DOHH2 (cell line): ENCODE results near the gene CENPU.

Source experiments
- EZH2phosphoT487 ChIP-seq: fragments of 200-600 bp; sonication (generic); IDR thresholded peaks from 2 replicates; pipeline ENCODE4 v1.6.1; 2017; ENCODE audit warnings: borderline replicate concordance, mild to moderate bottlenecking, antibody characterized with exemption, low read length, moderate library complexity, mixed read lengths
- TF ChIP-seq, protein P1 (sequence below): fragments of 200-600 bp; sonication (generic); IDR thresholded peaks from one replicate; pipeline ENCODE4 v1.5.1; 2014; ENCODE audit warnings: antibody characterized with exemption, mild to moderate bottlenecking, low read depth, low read length; ENCODE audit not compliant: poor library complexity, severe bottlenecking

DNA sequence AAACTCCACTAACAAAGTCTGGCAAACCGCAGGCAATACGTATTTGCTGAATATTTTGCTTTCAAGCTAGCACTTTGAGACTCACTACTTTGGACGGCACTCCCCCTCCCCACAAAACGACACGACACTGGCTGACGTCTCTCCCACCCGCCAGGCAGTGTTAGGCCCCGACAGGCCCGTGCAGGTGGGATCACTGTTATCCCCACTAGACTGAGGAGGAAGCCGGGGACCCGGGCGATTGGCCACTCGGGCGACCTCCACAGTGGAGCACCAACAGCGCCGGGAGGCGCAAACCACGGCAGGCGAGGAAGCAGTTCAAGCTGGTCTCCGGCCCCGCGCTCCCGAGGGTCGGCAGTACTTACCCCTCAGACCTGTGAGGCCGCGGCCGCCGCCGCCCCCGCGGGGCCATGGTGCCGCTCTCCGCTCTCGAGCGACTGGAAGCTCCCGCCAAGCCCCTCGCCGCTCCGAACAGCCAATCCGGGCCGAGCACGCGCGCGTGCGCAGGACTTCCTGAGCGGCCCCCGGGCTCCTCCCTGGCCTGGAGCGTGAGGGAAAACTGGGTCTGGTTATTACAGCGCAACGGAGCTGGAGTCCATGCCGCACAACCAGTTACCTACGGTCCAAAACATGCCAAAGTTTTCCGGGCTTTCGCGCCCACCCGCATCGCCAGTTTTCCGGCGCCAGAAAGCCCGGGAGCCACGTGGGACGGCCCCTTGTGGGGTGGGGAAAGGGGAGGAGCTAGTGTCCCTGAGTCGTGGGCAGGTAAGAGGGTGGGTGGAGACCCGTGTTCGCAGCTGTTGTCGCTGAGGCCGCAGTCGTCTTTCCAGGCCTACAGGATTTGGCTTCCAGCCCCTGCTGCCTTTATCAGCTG lies at the start of gene CENPU:
- TF ChIP-seq EZH2phosphoT487, result no peak
- TF ChIP-seq, protein P1, sequence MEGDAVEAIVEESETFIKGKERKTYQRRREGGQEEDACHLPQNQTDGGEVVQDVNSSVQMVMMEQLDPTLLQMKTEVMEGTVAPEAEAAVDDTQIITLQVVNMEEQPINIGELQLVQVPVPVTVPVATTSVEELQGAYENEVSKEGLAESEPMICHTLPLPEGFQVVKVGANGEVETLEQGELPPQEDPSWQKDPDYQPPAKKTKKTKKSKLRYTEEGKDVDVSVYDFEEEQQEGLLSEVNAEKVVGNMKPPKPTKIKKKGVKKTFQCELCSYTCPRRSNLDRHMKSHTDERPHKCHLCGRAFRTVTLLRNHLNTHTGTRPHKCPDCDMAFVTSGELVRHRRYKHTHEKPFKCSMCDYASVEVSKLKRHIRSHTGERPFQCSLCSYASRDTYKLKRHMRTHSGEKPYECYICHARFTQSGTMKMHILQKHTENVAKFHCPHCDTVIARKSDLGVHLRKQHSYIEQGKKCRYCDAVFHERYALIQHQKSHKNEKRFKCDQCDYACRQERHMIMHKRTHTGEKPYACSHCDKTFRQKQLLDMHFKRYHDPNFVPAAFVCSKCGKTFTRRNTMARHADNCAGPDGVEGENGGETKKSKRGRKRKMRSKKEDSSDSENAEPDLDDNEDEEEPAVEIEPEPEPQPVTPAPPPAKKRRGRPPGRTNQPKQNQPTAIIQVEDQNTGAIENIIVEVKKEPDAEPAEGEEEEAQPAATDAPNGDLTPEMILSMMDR, result no peak
